A673 (cell line): ENCODE data around the gene FHL5.

Experiments used
- EZH2 ChIP-seq: fragments of 200-600 bp; sonication (generic); IDR thresholded peaks from 2 replicates; pipeline ENCODE4 v1.6.1; 2017; ENCODE audit warnings: borderline replicate concordance, low read depth, mild to moderate bottlenecking, mixed read lengths, antibody characterized with exemption, low read length; ENCODE audit not compliant: poor library complexity, severe bottlenecking
- TF ChIP-seq, protein P1 (sequence below): fragments of 300-800, 200-600 bp; sonication (generic); conservative IDR thresholded peaks from 2 replicates; pipeline ENCODE4 v1.5.1; 2017; ENCODE audit warnings: low read depth, mild to moderate bottlenecking, antibody characterized with exemption, low read length, moderate library complexity, mixed read lengths

- TF ChIP-seq, protein P1, sequence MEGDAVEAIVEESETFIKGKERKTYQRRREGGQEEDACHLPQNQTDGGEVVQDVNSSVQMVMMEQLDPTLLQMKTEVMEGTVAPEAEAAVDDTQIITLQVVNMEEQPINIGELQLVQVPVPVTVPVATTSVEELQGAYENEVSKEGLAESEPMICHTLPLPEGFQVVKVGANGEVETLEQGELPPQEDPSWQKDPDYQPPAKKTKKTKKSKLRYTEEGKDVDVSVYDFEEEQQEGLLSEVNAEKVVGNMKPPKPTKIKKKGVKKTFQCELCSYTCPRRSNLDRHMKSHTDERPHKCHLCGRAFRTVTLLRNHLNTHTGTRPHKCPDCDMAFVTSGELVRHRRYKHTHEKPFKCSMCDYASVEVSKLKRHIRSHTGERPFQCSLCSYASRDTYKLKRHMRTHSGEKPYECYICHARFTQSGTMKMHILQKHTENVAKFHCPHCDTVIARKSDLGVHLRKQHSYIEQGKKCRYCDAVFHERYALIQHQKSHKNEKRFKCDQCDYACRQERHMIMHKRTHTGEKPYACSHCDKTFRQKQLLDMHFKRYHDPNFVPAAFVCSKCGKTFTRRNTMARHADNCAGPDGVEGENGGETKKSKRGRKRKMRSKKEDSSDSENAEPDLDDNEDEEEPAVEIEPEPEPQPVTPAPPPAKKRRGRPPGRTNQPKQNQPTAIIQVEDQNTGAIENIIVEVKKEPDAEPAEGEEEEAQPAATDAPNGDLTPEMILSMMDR = no peak
- TF ChIP-seq EZH2 = no peak
These were observed 8.6 kb downstream of the FHL5 start for GRCh38 chr6:96571551-96571950.
